ENCODE results near the gene PPARG. TPM values are rescaled to one million over a fixed set of nuclear protein-coding genes. Genes with fewer than 3 reads are reported as not detected.
A peak's percentile ranks its signal among the peaks of the same experiment; 100 is the strongest.

Gene PPARG
- total RNA-seq, 3 donors from 2014 or later: 61.6 to 173 (median 98.8) TPM

DNA sequence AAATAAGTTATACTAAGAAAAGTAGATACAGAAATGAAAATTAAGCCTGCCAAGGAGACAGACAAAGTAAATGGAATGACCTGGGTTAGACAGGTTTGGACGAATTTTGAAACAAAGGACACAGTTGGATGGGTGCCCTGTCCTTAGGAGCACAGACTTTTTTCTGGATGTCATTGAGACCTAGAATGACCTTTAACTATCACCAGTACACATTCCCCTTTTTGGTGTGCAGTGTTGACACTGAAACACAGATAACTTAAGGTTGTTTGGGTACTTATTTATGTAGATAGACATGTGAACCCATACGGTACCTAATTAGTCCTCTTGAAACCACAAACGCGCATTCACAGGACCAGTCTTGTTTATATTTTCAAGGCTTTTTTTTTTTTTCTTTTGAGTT is 86.7 kb downstream of the PPARG start:
- Histone ChIP-seq H3K4me3 (no peak overlapping the region), H3K9me3 (no peaks in the 10 kb centered on the region), H3K36me3 (ENCODE audit: low read depth) (no peaks in the 10 kb centered on the region), H3K4me1 (ENCODE audit: low read depth) (peaks cover 12% of the 10 kb centered on the region)
- DNase-seq: no peak
- no peak for ATAC-seq
- intact Hi-C loops (cut with DNase I, micrococcal nuclease): no loop called here
- TF ChIP-seq, protein P1, sequence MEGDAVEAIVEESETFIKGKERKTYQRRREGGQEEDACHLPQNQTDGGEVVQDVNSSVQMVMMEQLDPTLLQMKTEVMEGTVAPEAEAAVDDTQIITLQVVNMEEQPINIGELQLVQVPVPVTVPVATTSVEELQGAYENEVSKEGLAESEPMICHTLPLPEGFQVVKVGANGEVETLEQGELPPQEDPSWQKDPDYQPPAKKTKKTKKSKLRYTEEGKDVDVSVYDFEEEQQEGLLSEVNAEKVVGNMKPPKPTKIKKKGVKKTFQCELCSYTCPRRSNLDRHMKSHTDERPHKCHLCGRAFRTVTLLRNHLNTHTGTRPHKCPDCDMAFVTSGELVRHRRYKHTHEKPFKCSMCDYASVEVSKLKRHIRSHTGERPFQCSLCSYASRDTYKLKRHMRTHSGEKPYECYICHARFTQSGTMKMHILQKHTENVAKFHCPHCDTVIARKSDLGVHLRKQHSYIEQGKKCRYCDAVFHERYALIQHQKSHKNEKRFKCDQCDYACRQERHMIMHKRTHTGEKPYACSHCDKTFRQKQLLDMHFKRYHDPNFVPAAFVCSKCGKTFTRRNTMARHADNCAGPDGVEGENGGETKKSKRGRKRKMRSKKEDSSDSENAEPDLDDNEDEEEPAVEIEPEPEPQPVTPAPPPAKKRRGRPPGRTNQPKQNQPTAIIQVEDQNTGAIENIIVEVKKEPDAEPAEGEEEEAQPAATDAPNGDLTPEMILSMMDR (IDR thresholded peaks at IDR 0.05): no peak

DNA sequence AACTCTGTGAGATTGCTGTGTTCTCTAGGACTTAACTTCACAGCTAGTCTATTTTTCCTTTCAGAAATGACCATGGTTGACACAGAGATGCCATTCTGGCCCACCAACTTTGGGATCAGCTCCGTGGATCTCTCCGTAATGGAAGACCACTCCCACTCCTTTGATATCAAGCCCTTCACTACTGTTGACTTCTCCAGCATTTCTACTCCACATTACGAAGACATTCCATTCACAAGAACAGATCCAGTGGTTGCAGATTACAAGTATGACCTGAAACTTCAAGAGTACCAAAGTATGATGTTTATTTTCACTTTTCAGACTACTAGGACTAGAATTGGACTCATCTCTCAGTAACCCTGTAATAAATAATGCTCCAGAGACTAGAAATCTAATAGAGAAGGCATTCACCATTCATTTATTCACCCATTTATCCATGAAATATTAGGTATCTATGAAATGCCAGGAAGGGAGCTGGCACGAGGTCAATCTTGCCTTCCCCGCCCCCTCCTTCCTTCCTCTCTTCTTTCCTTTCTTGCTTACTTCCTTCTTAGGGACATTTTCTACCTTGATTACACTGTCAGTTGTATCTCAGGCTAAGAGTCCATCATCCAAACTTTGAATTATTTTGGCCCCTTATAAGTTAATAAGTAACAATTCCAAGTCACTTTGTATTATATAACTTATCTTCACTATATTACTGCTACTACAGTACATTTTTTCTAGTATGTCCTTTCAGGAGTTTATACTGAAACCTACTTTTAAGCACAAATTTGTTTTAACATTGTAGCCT is 91.0 kb downstream of the PPARG start:
- Histone ChIP-seq H3K4me3 (no peak overlapping the region), H3K9me3 (no peaks in the 10 kb centered on the region), H3K4me1 (ENCODE audit: low read depth) (peaks cover 6% of the 10 kb centered on the region), H3K36me3 (ENCODE audit: low read depth) (no peaks in the 10 kb centered on the region)
- DNase-seq: peak in 1 of 3 donors; percentile 44
- intact Hi-C loops (cut with DNase I, micrococcal nuclease): no loop called here
- TF ChIP-seq, protein P1 (IDR thresholded peaks at IDR 0.05): no peak
- peak; percentile 42 for ATAC-seq

DNA sequence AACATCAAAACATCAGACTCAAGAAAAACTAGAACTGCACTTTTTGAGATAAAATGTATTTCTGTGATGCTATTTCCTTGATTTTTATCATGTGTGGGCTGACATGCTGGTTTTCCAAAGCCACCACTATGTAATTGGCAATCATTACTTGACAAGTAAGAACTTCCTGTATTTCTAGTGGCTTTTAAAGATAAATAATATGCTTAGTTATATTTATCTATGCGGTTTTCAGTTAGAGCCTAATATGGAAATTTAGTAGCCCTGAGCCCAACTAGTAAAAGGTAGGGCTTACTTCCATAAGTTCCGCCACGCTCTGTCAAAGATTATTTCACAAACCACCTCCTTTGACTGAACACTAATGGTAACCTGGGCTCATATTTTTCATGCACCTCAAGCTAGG is 91.6 kb downstream of the PPARG start:
- intact Hi-C loops (cut with DNase I, micrococcal nuclease): no loop called here
- TF ChIP-seq, protein P1 (IDR thresholded peaks at IDR 0.05): no peak
- H3K4me1 ChIP-seq (ENCODE audit: low read depth): peaks cover 8% of the 10 kb centered on the region
- no peaks in the 10 kb centered on the region for H3K9me3 ChIP-seq
- no peaks in the 10 kb centered on the region for H3K36me3 ChIP-seq (ENCODE audit: low read depth)
- no peak overlapping the region for H3K4me3 ChIP-seq
- no peak for DNase-seq
- no peak for ATAC-seq

DNA sequence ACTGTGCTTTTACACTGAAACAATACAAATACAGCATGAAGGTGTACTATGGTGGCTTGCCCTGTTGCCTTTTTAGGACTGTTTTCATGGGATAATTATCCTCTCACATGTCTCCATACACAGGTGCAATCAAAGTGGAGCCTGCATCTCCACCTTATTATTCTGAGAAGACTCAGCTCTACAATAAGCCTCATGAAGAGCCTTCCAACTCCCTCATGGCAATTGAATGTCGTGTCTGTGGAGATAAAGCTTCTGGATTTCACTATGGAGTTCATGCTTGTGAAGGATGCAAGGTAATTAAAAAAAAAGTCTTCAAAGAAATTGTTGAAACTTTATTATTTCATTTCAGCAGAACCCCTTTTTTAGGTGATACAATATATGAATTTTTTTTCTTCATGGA is 92.3 kb downstream of the PPARG start:
- TF ChIP-seq, protein P1 (IDR thresholded peaks at IDR 0.05): no peak
- intact Hi-C loops (cut with DNase I, micrococcal nuclease): no loop called here
- H3K4me1 ChIP-seq (ENCODE audit: low read depth): peaks cover 11% of the 10 kb centered on the region
- no peak for DNase-seq
- no peak overlapping the region for H3K4me3 ChIP-seq
- H3K36me3 ChIP-seq (ENCODE audit: low read depth): no peaks in the 10 kb centered on the region
- H3K9me3 ChIP-seq: no peaks in the 10 kb centered on the region
- no peak for ATAC-seq

DNA sequence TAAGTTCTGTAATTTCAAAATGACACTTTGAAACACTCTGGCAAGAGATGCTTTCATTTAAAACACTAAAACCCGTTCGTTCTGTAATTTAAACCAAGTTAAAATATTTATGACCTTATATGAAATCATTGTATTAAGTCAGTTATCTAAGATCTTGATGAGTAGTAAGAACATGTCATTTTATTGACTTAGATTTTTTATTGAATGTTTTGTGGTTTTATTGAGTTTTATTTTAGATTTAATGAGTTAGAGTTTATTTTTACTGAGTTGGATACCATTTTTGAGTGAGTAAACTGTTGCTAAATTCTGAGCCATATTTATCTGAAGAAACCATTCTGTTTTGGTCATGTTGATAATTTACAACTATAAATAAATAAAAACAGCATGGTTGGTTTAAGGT is 94.3 kb downstream of the PPARG start:
- no peak overlapping the region for H3K4me3 ChIP-seq
- TF ChIP-seq, protein P1 (IDR thresholded peaks at IDR 0.05): no peak
- H3K4me1 ChIP-seq (ENCODE audit: low read depth): peaks cover 11% of the 10 kb centered on the region
- no peaks in the 10 kb centered on the region for H3K9me3 ChIP-seq
- intact Hi-C loops (cut with DNase I, micrococcal nuclease): no loop called here
- DNase-seq (no peak), ATAC-seq (no peak)
- no peaks in the 10 kb centered on the region for H3K36me3 ChIP-seq (ENCODE audit: low read depth)

All from mucosa of descending colon (tissue), 3 donors.